SU-DHL-6 (cell line): Measurements from ENCODE around the gene PDXP.

Experiments
- H2AFZ ChIP-seq: fragments of 200-600 bp; sonication (generic); 2 replicates; pipeline ENCODE4 v1.6.1; 2014; ENCODE audit warnings: low read depth, mild to moderate bottlenecking, moderate library complexity, mixed read lengths, antibody characterized with exemption, low read length; ENCODE audit not compliant: severe bottlenecking
- H3F3A ChIP-seq: fragments of 200-600 bp; shearing (Covaris generic); 2 replicates; pipeline ENCODE4 v1.6.0; 2016; ENCODE audit warnings: antibody characterized with exemption, mild to moderate bottlenecking; ENCODE audit not compliant: insufficient read depth
- H3K27ac ChIP-seq: fragments of 200-600 bp; sonication (generic); 2 replicates; pipeline ENCODE4 v1.5.1; 2016; ENCODE audit warnings: low read depth, mild to moderate bottlenecking, low read length, moderate library complexity, mixed read lengths
- H3K27me3 ChIP-seq: fragments of 200-600 bp; sonication (generic), shearing (Covaris generic); 2 replicates; pipeline ENCODE4 v1.6.0; 2014; ENCODE audit warnings: mild to moderate bottlenecking, low read length
- H3K36me3 ChIP-seq: fragments of 200-600 bp; sonication (generic); 2 replicates; pipeline ENCODE4 v1.6.1; 2014; ENCODE audit warnings: mild to moderate bottlenecking, low read length, mixed read lengths
- H3K4me2 ChIP-seq: fragments of 300-600, 200-600 bp; shearing (Covaris generic), sonication (generic); 2 replicates; pipeline ENCODE4 v1.6.0; 2014; ENCODE audit warnings: low read length, low read depth, mild to moderate bottlenecking; ENCODE audit not compliant: poor library complexity, severe bottlenecking
- H3K4me3 ChIP-seq: fragments of 200-600 bp; sonication (generic); 2 replicates; pipeline ENCODE4 v1.5.1; 2014; ENCODE audit warnings: antibody characterized with exemption, low read length, mild to moderate bottlenecking, mixed read lengths; ENCODE audit not compliant: insufficient read depth, poor library complexity, severe bottlenecking
- H3K79me2 ChIP-seq: fragments of 200-600 bp; sonication (generic); 2 replicates; pipeline ENCODE4 v1.6.1; 2014; ENCODE audit warnings: mild to moderate bottlenecking, low read length, moderate library complexity; ENCODE audit not compliant: insufficient read depth
- H3K9ac ChIP-seq: fragments of 200-600 bp; sonication (generic); 2 replicates; pipeline ENCODE4 v1.7.0; 2014; ENCODE audit warnings: mild to moderate bottlenecking, low read length
- H3K9me2 ChIP-seq: fragments of 200-600 bp; sonication (generic); replicated peaks from 2 replicates; pipeline ENCODE4 v1.6.1; 2014; ENCODE audit warnings: low read length; ENCODE audit not compliant: insufficient read depth
- H3K9me3 ChIP-seq: fragments of 200-600 bp; sonication (generic); 2 replicates; pipeline ENCODE4 v1.6.1; 2014; ENCODE audit warnings: low read length, mixed read lengths; ENCODE audit not compliant: insufficient read depth
- H4K20me1 ChIP-seq: fragments of 200-600 bp; sonication (generic); 2 replicates; pipeline ENCODE4 v1.6.1; 2014; ENCODE audit warnings: low read depth, mild to moderate bottlenecking, antibody characterized with exemption, low read length, moderate library complexity, mixed read lengths
- CTCF ChIP-seq: fragments of 200-600 bp; sonication (generic); IDR thresholded peaks from one replicate; pipeline ENCODE4 v1.5.1; 2017; ENCODE audit warnings: antibody characterized with exemption, mild to moderate bottlenecking, low read length, moderate library complexity; ENCODE audit not compliant: insufficient read depth, poor library complexity, severe bottlenecking
- EZH2phosphoT487 ChIP-seq: fragments of 200-600 bp; sonication (generic), shearing (Covaris generic); conservative IDR thresholded peaks from 2 replicates; pipeline ENCODE4 v1.6.1; 2018; ENCODE audit warnings: mild to moderate bottlenecking, antibody characterized with exemption, low read length, moderate library complexity, mixed read lengths

The PDXP gene

GRCh38 chr22:37636186-37636948 lies 22.2 kb upstream of the PDXP start:
- H3K9me2 ChIP-seq: no peaks in the 10 kb centered on the region
- H4K20me1 ChIP-seq: no peaks in the 10 kb centered on the region
- no peaks in the 10 kb centered on the region for H3K27me3 ChIP-seq
- no peak overlapping the region; the same call in 1 of the 2 replicates for H3K9ac ChIP-seq
- peaks cover 12% of the 10 kb centered on the region for H3K79me2 ChIP-seq
- H3K4me3 ChIP-seq: no peak overlapping the region
- peak overlapping the region; percentile 44 for H3K27ac ChIP-seq
- TF ChIP-seq EZH2phosphoT487: no peak
- no peak for TF ChIP-seq CTCF
- peaks cover 30% of the 10 kb centered on the region for H3F3A ChIP-seq
- no peak overlapping the region for H3K4me2 ChIP-seq
- no peak overlapping the region for H2AFZ ChIP-seq
- H3K9me3 ChIP-seq: no peaks in the 10 kb centered on the region
- H3K36me3 ChIP-seq: no peaks in the 10 kb centered on the region

- no peaks in the 10 kb centered on the region for H3K36me3 ChIP-seq
- peaks cover 35% of the 10 kb centered on the region for H3F3A ChIP-seq
- peak overlapping the region; percentile 44 for H3K27ac ChIP-seq
- H3K9me2 ChIP-seq: no peaks in the 10 kb centered on the region
- no peak overlapping the region for H2AFZ ChIP-seq
- TF ChIP-seq EZH2phosphoT487: no peak
- TF ChIP-seq CTCF: no peak
- H3K79me2 ChIP-seq: peaks cover 12% of the 10 kb centered on the region
- no peaks in the 10 kb centered on the region for H3K27me3 ChIP-seq
- no peaks in the 10 kb centered on the region for H3K9me3 ChIP-seq
- H3K4me3 ChIP-seq: no peak overlapping the region
- no peak overlapping the region for H3K4me2 ChIP-seq
- H4K20me1 ChIP-seq: no peaks in the 10 kb centered on the region
- H3K9ac ChIP-seq: no peak overlapping the region; the same call in 1 of the 2 replicates
Observed at GRCh38 chr22:37636949-37637273, 21.6 kb upstream of the PDXP start.

- Histone ChIP-seq H3K9me3 (no peaks in the 10 kb centered on the region), H3F3A (peaks cover 31% of the 10 kb centered on the region), H3K9me2 (no peaks in the 10 kb centered on the region), H3K4me3 (no peak overlapping the region), H2AFZ (no peak overlapping the region), H3K36me3 (no peaks in the 10 kb centered on the region), H4K20me1 (no peaks in the 10 kb centered on the region), H3K27ac (peak overlapping the region; percentile 81), H3K9ac (peak overlapping the region; percentile 94), H3K4me2 (peak overlapping the region; percentile 86), H3K79me2 (peaks cover 12% of the 10 kb centered on the region), H3K27me3 (no peaks in the 10 kb centered on the region)
- TF ChIP-seq EZH2phosphoT487 (no peak), CTCF (no peak)
Observed at GRCh38 chr22:37638391-37639069, 20.0 kb upstream of the PDXP start.
